HUES48 (cell line): Measurements from ENCODE around the gene FCMR.

Source experiments
- H3K27ac ChIP-seq: one replicate; pipeline ENCODE4 v1.7.0; 2013; ENCODE audit warnings: low read depth, low read length, inconsistent platforms
- H3K27me3 ChIP-seq: 2 replicates; pipeline ENCODE4 v1.6.1; 2013; ENCODE audit warnings: mild to moderate bottlenecking, low read length; ENCODE audit not compliant: control insufficient read depth, insufficient read depth
- H3K36me3 ChIP-seq: 2 replicates; pipeline ENCODE4 v1.6.1; 2013; ENCODE audit warnings: low read length; ENCODE audit not compliant: control insufficient read depth, insufficient read depth
- H3K4me1 ChIP-seq: 2 replicates; pipeline ENCODE4 v1.6.1; 2013; ENCODE audit warnings: mild to moderate bottlenecking, low read length; ENCODE audit not compliant: control insufficient read depth, insufficient read depth
- H3K4me3 ChIP-seq: 2 replicates; pipeline ENCODE4 v1.5.1; 2013; ENCODE audit warnings: mild to moderate bottlenecking, low read depth, low read length
- H3K9ac ChIP-seq: 2 replicates; pipeline ENCODE4 v1.6.1; 2013; ENCODE audit warnings: mild to moderate bottlenecking, low read depth, low read length, moderate library complexity
- H3K9me3 ChIP-seq: 2 replicates; pipeline ENCODE4 v1.6.1; 2013; ENCODE audit warnings: low read length; ENCODE audit not compliant: control insufficient read depth, insufficient read depth

Gene FCMR

DNA sequence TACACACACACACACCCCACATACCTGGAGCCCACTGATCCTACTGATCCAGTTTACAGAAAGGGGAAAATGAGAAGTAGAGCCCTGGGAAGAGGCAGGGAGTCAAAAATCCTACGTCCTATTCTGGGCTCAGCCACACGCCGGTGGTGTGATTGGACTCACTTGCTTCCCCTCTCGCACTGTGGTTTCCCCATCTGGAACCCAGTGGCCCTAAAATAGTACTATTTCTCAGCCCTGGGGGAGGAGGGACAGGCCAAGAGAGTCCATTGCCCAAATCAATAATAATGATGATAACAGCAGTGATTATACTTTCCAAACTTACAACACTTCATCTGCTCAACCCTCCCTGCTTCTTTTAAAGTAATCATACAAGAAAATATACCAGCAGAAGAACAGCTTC lies 27.5 kb upstream of the FCMR start:
- no peak overlapping the region for H3K4me3 ChIP-seq
- no peaks in the 10 kb centered on the region for H3K4me1 ChIP-seq
- H3K27ac ChIP-seq: no peak overlapping the region
- no peak overlapping the region for H3K9ac ChIP-seq
- H3K36me3 ChIP-seq: no peaks in the 10 kb centered on the region
- H3K27me3 ChIP-seq: no peaks in the 10 kb centered on the region
- no peaks in the 10 kb centered on the region for H3K9me3 ChIP-seq

GRCh38 chr1:206947255-206947654 lies 25.5 kb upstream of the FCMR start:
- no peak overlapping the region for H3K4me3 ChIP-seq
- no peaks in the 10 kb centered on the region for H3K4me1 ChIP-seq

GRCh38 chr1:206946261-206946660 lies 24.5 kb upstream of the FCMR start, which contains the start of gene PIGR:
PIGR (minus strand) TSS chr1:206946466; CDS start chr1:206940531, 5,935 bp downstream.
- no peak within 1 kb of the TSS for H3K27ac ChIP-seq

More at GRCh38 chr1:206947255-206947654, 25.5 kb upstream of the FCMR start:
- Histone ChIP-seq H3K27me3 (no peaks in the 10 kb centered on the region), H3K9me3 (no peaks in the 10 kb centered on the region), H3K27ac (no peak overlapping the region), H3K9ac (no peak overlapping the region), H3K36me3 (no peaks in the 10 kb centered on the region)

DNA sequence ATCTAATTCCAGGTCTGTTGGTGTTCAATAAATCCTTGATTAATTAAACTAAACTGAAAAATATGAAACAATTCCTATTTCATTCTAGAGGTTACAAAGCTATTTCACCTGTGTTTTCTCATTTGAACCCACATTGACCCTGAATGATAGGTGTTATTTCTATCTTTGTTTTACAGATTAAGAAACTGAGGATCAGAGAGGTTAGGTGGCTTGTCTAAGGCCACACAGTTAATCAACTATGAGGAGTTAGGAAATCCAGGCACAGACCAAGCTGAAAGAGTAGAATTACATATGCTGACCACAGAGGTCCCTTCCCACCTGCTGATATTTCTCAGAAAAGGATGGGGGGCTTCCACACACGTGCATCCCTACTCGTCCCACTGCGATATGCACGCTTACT lies 24.0 kb upstream of the FCMR start:
- Histone ChIP-seq H3K9me3 (no peaks in the 10 kb centered on the region), H3K4me1 (no peaks in the 10 kb centered on the region), H3K9ac (no peak overlapping the region), H3K4me3 (no peak overlapping the region), H3K36me3 (no peaks in the 10 kb centered on the region), H3K27me3 (no peaks in the 10 kb centered on the region), H3K27ac (no peak overlapping the region)

More at GRCh38 chr1:206946261-206946660, 24.5 kb upstream of the FCMR start, which contains the start of gene PIGR:
- Histone ChIP-seq H3K4me1 (no peaks in the 10 kb centered on the region), H3K9me3 (no peaks in the 10 kb centered on the region), H3K27me3 (no peaks in the 10 kb centered on the region), H3K9ac (no peak within 1 kb of the TSS), H3K36me3 (no peaks in the 10 kb centered on the region), H3K4me3 (no peak within 1 kb of the TSS)

DNA sequence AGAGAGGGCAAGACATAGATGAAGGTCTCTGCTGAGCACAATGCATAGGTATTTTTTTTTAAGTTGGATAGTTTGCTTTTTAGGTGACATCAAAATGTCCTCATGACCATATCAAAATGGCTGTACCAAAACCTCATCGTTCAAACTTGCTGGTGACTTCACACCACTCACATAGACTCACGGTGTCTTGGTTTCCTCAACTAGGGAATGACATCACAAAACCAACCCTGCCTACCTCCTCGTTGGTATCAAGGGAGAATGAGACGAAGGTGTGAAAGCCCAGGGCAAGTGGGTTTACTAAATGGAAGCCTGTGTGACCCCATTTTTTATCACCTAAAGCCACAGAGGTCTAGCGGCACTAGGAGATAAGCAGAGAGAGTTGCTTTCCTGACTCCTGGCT lies 23.0 kb upstream of the FCMR start:
- Histone ChIP-seq H3K4me3 (no peak overlapping the region), H3K27ac (no peak overlapping the region), H3K36me3 (no peaks in the 10 kb centered on the region), H3K9ac (no peak overlapping the region), H3K27me3 (no peaks in the 10 kb centered on the region), H3K9me3 (no peaks in the 10 kb centered on the region), H3K4me1 (no peaks in the 10 kb centered on the region)

- H3K27ac ChIP-seq: no peak overlapping the region
- H3K9ac ChIP-seq: no peak overlapping the region
- no peaks in the 10 kb centered on the region for H3K27me3 ChIP-seq
- no peaks in the 10 kb centered on the region for H3K4me1 ChIP-seq
- no peaks in the 10 kb centered on the region for H3K36me3 ChIP-seq
- H3K9me3 ChIP-seq: no peaks in the 10 kb centered on the region
- no peak overlapping the region for H3K4me3 ChIP-seq
Measured at GRCh38 chr1:206941766-206942418, 20.2 kb upstream of the FCMR start.

DNA sequence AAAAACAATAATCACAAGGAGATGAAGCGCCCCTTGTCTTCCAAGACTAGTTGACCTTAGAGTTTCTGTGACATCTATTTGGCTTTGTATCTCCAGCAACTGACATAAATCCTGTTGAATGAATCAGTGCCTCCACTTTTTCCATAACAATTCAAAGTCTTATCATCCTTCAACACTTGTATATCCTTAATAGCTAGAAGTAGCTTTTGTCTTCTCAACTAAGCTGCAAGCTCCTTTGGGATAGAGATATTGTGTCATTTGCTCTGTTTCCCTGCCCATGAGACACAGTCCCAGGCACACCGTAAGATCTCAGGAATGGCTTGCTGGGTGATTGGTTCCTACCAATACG lies 18.8 kb upstream of the FCMR start:
- Histone ChIP-seq H3K36me3 (no peaks in the 10 kb centered on the region), H3K27ac (no peak overlapping the region), H3K4me1 (no peaks in the 10 kb centered on the region), H3K9me3 (no peaks in the 10 kb centered on the region), H3K27me3 (no peaks in the 10 kb centered on the region), H3K9ac (no peak overlapping the region), H3K4me3 (no peak overlapping the region)

- no peak overlapping the region for H3K9ac ChIP-seq
- no peaks in the 10 kb centered on the region for H3K4me1 ChIP-seq
- no peak overlapping the region for H3K27ac ChIP-seq
- H3K4me3 ChIP-seq: no peak overlapping the region
- no peaks in the 10 kb centered on the region for H3K36me3 ChIP-seq
- H3K27me3 ChIP-seq: no peaks in the 10 kb centered on the region
- no peaks in the 10 kb centered on the region for H3K9me3 ChIP-seq
Measured at GRCh38 chr1:206939841-206940587, 18.3 kb upstream of the FCMR start.

GRCh38 chr1:206939131-206939530 lies 17.4 kb upstream of the FCMR start:
- H3K9me3 ChIP-seq: no peaks in the 10 kb centered on the region
- H3K9ac ChIP-seq: no peak overlapping the region
- no peak overlapping the region for H3K27ac ChIP-seq
- no peaks in the 10 kb centered on the region for H3K27me3 ChIP-seq
- no peak overlapping the region for H3K4me3 ChIP-seq
- H3K36me3 ChIP-seq: no peaks in the 10 kb centered on the region
- H3K4me1 ChIP-seq: no peaks in the 10 kb centered on the region

GRCh38 chr1:206937425-206937824 lies 15.7 kb upstream of the FCMR start:
- no peak overlapping the region for H3K9ac ChIP-seq
- no peak overlapping the region for H3K4me3 ChIP-seq
- no peaks in the 10 kb centered on the region for H3K9me3 ChIP-seq
- H3K27ac ChIP-seq: no peak overlapping the region
- H3K36me3 ChIP-seq: no peaks in the 10 kb centered on the region
- no peaks in the 10 kb centered on the region for H3K4me1 ChIP-seq
- H3K27me3 ChIP-seq: no peaks in the 10 kb centered on the region

DNA sequence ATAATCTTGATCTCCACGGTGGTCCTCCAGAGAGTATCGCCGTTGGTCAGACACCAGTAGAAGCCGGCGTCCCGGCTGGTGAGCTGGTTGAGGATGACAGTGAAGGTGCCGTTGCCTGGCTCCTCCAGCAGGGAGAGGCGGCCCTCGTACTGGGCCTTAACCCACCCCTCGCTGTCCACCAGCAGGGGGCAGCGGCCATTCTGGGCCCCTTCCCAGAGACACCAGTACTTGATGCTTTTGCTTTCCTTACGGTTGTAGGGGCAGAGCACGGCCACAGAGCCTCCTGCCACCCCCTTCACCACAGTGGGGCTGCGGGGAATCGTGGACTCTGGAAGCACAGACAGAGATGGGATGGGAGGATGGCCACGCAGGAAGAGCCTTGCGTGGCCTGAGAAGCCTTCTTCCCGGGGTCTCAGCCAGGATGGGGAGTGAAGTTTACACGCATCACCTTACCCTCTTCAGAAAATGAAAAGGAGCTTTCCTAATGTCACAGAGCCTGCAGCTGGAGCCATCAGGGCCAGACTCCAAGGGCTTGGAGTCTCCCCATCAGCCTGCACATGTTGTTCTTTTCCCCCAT lies 13.8 kb upstream of the FCMR start:
- Histone ChIP-seq H3K27ac (no peak overlapping the region), H3K27me3 (no peaks in the 10 kb centered on the region), H3K36me3 (no peaks in the 10 kb centered on the region), H3K9me3 (no peaks in the 10 kb centered on the region), H3K9ac (no peak overlapping the region), H3K4me1 (no peaks in the 10 kb centered on the region), H3K4me3 (no peak overlapping the region)
